B cell (primary cell): Measurements from ENCODE around the gene ELF3. TPM values are rescaled to one million over a fixed set of nuclear protein-coding genes. Genes with fewer than 3 reads are reported as not detected.

Experiments used
- polyA plus RNA-seq: library from polyadenylated mRNA; depleted of rRNA; stranded (reverse); fragments of >200 nt; gene quantifications from 2 replicates; pipeline ENCODE4 v1.2.3, GENCODE V29; 2012
- small RNA-seq: library from RNA; depleted of rRNA; stranded (forward); fragments of <200 nt; gene quantifications from one replicate; pipeline ENCODE3, GENCODE V24; 2012; ENCODE audit warnings: low replicate concordance, low read depth; ENCODE audit not compliant: insufficient read length
- total RNA-seq, 2 donors: library from RNA; stranded (reverse); fragments of 120-200 nt in 1 of 2; gene quantifications; 1 replicate in 1 of 2; 2 replicates in 1 of 2; pipeline versions ENCODE4 v1.2.3 to v1.2.4, GENCODE V29; 2013 to 2022

The ELF3 gene
- total and polyA plus RNA-seq, 2 donors (not counting 1 experiment from before 2014, with no cell fraction given): 1.6 to 4.0 TPM

Small RNA genes lying within 50 kb of the gene (small RNA-seq; reads per million reads assigned to genes)
- gene AL691482.1 (not detected), gene AL691482.2 (not detected), gene MIR6740 (not detected), gene RF00156 (not detected)

Other genes starting within 250 kb of the ELF3 start
- gene IPO9, start 181.4 kb upstream of the ELF3 start, total RNA-seq: 56.9 and 57.0 TPM in 2 replicates
- gene IPO9, start 181.4 kb upstream of the ELF3 start, polyA plus RNA-seq: 13.3 and 13.6 TPM in 2 replicates
- not detected in 2 replicates for gene SHISA4, start 121.7 kb upstream of the ELF3 start, total RNA-seq
- 0.12 and 0.42 TPM in 2 replicates for gene SHISA4, start 121.7 kb upstream of the ELF3 start, polyA plus RNA-seq
- not detected in 2 replicates for gene LMOD1, start 64.0 kb upstream of the ELF3 start, total RNA-seq
- not detected in 2 replicates for gene LMOD1, start 64.0 kb upstream of the ELF3 start, polyA plus RNA-seq
- gene TIMM17A, start 55.1 kb upstream of the ELF3 start, total RNA-seq: 31.5 and 32.3 TPM in 2 replicates
- gene TIMM17A, start 55.1 kb upstream of the ELF3 start, polyA plus RNA-seq: 13.7 and 40.7 TPM in 2 replicates
- 42.9 and 43.1 TPM in 2 replicates for gene RNPEP, start 27.9 kb upstream of the ELF3 start, total RNA-seq
- 28.9 and 34.7 TPM in 2 replicates for gene RNPEP, start 27.9 kb upstream of the ELF3 start, polyA plus RNA-seq
- not detected in 2 replicates for gene GPR37L1, start 112.3 kb downstream of the ELF3 start, total RNA-seq
- not detected in 2 replicates for gene GPR37L1, start 112.3 kb downstream of the ELF3 start, polyA plus RNA-seq
- gene ARL8A, start 134.2 kb downstream of the ELF3 start, total RNA-seq: 66.8 and 70.7 TPM in 2 replicates
- gene ARL8A, start 134.2 kb downstream of the ELF3 start, polyA plus RNA-seq: 67.6 and 72.6 TPM in 2 replicates
- gene PTPN7, start 150.0 kb downstream of the ELF3 start, total RNA-seq: 16.0 and 16.5 TPM in 2 replicates
- 37.5 and 53.0 TPM in 2 replicates for gene PTPN7, start 150.0 kb downstream of the ELF3 start, polyA plus RNA-seq
- gene LGR6, start 183.2 kb downstream of the ELF3 start, total RNA-seq: not detected in 2 replicates
- 0.25 and 0.28 TPM in 2 replicates for gene LGR6, start 183.2 kb downstream of the ELF3 start, polyA plus RNA-seq